OCI-M2 (cell line): ENCODE data around the gene ACOXL.

Experiments used
- DNase-seq: peaks from one replicate; lab custom pipeline; 2025; ENCODE audit not compliant: unreplicated experiment; lab: John Stamatoyannopoulos, UW

Gene ACOXL

DNA sequence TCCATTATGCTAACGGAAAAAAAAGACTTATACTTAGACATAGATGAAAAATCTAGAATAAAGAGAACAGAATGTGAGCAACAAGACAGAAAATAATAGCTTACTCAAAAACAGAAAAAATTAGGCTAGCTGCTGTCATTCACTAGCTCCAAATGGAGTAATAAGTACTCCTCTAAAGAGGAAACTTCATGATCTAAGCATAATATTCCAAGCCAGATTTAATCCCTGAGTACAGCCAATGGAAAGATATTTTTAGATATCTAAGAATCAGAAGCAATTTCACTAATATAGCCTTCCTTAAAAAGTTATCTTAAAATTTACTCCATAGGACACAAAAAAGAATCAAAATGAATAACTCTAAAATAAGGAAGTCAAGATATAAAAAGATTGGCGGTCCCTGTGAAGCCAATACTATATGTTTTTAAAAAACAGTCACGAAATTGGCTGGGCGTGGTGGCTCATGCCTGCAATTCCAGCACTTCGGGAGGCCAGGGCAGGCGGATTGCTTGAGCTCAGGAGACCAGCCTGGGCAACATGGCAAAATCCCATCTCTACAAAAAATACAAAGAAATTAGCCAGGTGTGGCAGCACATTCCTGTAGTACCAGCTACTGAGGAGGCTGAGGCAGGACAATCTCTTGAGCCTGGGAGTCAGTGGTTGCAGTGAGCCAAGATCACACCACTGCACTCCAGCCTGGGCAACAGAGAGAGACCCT, 265.1 kb downstream of the ACOXL start:
- no peak for DNase-seq

DNA sequence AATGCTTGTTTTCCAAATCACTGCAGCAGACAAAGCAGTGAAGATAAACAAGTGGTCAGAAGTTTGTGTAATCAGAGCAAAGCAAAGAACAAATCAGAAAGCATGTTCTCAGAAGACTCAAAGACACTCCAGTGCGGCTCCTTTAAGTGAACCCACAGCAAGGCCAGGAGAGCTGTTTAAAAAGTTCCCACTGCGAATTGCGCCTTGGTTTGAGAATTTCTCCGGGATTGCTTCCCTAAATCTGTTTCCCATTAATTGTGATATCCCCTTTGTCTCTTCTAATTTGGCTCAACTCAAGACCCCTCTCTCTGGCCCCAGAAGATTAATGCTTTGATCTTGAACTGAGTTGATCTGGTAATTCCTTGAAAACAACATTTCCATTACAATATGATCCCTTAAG, 265.9 kb downstream of the ACOXL start:
- DNase-seq, result no peak

DNA sequence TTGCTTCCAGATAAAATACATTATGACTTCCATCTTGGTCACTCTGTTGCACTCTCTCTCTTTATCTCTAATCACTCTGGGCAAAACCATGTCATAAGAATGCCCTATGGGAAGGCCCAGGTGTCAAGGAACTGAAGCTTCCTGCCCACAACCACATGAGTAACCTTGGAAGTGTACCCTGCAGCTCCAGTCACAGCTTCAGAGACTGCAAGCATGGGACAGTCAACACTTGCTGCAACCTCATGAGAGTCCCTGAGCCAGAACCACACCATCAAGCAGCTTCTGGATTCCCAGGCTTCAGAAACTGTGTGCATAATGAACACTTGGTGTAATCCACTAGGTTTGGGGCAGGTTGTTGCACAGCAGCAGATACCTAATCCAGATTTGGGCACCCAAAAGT, 267.3 kb downstream of the ACOXL start:
- DNase-seq, result no peak

DNA sequence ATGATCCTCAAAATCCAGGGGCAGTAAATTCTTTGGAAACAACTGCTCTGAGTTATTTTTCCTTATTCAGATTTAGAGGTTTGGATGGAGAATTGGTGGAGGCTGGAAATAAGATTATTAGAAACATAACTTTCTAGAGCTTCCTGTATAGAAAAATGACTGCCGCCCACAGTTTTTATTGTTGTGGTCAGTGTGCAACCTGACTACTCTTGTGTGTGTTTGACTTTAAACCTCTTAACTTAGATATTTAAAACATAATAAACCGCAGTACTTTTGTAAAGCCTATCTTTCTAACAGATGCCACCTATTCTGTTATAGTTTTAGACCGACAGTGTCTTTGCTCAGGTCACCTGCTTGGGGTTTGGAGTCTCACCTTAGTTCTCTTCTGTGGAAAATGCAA, 272.9 kb downstream of the ACOXL start:
- no peak for DNase-seq

DNA sequence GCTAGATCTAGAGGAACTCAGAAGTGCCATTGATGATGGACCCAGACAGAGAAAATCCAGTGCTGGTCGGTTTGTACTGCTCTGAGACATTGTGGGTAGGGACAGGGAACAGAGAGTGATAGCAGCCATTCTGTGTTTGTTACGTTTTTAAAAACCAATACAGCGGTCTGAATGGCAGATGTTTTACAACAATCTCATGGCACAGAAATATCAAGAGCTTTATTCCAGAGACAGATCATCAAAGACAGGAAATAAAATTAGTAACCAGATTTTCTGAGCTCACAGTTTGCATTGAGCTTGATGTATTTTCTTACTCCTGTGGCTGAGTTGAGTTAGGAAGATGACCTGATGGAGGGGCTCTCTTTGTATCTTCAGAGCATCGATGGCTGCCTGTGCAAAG, 273.4 kb downstream of the ACOXL start:
- DNase-seq, result no peak

DNA sequence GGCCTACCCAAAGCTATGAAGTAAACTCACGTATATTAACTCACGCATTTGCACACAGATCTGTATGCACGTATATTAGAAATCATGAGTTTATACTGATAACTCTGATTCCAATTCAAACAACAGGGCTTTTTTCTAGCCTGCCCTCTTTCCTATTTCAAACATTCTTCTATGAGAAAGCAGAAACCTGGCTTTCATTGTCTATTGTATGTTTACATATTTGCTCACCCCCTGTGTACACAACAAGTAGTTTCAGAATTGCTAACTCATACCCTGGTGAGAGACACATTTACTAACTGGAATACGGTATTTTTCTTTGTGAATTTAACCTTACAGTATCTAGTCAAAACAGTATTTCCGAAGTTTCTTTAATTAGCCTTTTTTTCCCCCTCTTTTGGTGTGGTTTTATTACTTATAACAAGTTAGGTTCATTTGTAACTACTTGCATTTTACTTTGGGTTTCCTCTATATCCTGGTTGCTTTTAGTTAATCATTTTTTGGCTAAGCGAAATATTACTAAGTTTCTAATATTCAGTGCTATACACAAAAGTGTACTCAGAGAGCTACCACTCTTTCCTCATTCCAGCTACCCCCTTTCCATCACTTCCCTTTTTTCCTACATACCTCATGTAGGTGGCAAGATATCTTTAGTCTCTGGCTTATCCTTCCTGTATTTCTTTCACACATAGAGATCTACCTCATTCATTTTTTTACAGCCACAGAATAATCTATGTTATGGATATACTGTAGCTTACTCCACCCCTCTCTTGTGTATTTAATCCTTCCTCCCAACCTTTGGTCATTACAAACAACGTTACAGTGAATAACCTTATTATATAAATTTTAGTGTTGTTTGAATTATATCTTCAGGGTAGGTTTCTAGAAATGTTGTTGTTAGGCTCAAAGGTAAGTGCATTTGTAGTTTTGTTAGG, 275.6 kb downstream of the ACOXL start:
- DNase-seq, result no peak

DNA sequence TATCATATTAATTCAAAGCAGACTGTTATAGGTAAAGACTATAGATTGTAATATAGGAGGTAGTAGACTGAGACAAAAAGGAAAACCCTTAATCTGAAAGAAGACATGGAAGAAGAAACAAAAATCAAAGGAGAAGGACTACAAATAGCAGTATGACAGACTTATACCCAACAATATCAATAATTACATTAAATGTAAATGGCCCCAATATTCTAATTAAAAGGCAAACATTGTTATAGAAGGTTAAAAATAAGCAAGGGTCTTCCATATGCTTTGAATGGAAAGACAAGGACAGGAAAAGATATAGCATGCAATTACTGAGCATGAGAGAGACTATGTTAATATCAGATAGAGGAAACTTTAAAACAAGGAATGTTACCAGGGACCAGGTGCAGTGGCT, 278.8 kb downstream of the ACOXL start:
- DNase-seq, result no peak

DNA sequence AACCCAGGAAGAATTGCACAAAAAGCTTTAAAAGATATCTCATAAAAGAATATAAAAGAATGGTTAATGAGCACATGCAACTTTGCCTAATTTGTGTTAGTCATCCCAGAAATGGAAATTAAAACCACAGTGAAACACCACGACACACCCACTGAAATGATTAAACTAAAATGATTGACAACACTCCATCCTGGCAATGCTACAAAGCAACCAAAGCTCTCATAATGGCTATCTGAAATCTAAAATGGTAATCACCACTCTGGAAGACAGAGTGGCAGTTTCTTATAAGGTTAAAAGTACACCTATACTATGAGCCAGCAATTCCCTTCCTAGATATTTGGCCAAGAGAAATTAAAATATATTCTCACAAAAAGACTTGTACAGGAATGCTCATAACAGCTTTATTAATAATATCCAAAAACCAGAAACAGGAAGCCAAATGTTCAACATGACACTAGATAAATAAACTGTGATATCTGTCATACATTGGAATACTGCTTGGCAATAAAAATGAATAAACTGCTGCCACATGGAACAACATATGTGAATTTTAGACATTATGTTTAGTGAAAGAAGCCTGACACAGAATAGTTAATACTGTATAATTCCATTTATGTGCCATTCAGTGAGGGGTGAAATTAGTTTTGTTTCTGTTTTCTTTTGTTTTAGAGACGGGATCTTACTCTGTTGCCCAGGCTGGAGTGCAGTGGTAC, 283.1 kb downstream of the ACOXL start:
- no peak for DNase-seq

DNA sequence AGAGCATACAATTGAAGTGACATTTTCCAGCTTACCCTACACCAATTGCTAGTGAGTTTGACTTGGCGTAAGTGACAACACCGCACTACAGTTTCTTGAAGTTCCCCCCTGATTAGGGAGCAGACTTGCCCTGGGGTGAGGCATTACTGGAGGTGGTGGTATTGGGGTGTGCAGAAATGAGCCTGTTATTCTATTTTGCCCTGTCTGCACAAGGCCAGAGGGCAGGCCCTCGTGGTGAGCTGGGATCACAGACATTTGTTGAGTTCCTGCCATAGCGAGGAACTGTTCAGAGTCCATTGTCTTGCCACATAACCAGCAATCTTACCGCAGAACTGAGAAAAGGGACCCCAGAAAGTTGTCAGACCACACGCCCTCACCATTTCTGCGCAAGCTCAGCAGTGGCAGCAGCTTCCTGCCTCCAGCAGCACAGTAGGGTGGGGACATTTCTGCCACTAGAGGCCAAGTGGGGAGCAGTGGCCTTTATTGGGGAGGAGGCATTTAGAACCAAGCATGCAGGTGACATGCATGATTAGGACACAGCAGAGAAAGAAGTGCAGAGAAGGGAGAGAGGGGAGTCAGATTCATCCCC, 284.8 kb downstream of the ACOXL start:
- DNase-seq, result no peak

DNA sequence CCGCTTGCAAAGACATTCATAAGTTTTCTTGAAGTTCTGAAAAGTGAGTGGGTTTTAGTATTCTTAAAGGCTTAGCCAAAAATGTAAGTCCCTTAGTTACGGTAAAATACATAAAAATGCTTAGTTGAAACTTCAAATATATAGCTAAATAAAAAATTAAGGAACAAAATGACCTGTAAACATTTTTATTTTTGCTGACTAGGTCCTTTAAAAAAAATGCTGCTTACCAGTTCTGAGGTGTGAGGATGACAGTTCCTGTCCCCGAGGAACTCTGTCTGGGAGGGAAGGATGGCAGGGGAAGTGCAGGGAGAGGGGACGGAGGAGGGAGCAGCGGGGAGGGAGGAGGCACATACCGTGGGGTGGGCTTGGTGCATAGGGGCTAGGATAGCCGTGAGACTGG, 285.5 kb downstream of the ACOXL start:
- DNase-seq, result no peak

DNA sequence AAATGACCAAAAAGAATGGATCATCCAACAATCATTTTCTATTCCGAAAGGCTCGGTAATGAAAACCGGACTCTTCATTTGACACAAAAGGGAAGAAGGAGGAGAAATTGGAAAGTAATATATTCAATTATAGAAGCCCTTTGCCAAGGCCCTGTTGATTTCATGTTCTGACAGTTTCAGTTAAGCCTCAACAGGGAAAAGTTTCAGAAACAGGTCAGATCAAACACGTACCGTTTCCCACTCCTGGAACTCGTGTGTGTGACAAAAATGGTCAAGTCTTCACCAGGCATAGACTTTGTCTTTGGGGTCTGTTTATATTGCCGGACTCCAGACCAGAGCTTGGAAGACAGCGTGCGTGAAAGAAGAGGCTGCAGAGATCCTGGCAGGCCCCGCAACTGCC, 287.0 kb downstream of the ACOXL start:
- DNase-seq, result no peak

DNA sequence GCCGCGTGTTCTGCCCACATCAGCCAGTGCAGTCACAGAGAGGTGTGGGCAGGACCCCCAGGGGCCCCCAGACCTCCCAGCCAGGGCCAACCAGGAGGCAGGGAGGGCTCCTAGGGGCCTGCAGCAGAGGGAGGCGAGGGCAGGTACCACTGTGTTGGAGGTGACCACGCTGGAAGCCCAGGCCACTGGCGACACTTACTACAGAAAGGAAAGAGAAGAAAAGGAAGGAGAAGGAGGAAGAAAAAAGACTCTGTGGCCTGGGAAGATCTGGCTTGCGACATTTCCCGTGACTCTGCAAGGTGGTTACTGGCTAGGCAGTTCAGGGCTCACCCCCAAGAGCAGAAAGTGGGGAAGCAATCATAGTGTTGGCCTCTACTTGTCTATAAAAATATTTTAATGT, 290.3 kb downstream of the ACOXL start:
- no peak for DNase-seq

DNA sequence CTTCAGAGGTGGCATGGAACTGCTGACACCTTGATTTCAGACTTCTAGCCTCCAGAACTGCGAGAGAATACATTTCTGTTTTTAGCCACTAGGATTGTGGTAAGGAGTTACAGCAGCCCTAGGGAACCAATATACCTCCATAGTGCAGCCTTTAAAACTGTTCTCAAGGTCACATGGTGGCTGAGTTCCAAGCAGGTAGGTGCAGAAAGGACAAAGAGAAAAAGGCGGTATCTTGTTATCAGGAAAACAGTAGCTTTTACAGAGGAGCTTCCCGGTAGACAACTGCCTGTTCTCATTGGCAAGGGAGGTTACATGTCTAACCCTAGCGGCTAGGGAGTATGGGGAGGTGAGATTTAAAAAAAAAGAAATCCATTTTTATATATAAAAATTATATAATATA, 292.1 kb downstream of the ACOXL start:
- no peak for DNase-seq

DNA sequence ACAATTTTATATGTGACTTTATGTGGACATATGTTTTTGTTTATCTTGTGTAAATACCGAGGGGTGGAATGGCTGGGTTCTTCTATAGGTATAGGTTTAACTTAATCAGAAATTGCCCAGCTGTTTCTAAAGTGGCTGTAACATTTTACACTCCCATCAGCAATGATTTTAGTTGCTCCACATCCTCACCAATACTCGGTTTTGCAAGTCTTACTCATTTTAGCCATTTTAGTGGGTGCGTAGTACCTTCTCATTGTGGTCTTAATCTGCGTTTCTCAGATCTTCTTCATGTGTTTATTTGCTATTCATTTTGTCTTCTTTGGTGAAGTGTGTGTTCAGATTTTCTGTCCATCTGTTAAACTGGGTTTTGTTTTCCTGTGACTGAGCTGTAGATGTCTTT, 292.9 kb downstream of the ACOXL start:
- DNase-seq, result no peak

DNA sequence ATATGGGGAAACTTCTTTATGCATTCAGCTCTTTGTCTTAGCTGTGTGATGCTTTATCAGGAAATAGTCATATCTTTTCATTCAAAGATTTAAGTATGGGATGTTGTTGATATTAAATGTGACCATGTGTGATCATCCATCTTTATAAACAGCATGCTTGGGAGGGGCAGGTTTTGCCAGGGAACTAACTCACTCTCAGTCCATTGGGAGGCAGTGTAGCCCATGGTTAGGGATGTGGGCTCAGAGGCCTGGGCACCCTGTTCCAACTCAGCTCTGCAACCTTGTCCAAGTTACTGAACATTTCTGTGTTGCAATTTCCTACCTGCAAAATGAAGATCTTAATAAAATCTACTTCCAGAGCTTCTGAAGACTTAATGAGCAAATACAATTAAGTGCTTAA, 296.3 kb downstream of the ACOXL start:
- no peak for DNase-seq

DNA sequence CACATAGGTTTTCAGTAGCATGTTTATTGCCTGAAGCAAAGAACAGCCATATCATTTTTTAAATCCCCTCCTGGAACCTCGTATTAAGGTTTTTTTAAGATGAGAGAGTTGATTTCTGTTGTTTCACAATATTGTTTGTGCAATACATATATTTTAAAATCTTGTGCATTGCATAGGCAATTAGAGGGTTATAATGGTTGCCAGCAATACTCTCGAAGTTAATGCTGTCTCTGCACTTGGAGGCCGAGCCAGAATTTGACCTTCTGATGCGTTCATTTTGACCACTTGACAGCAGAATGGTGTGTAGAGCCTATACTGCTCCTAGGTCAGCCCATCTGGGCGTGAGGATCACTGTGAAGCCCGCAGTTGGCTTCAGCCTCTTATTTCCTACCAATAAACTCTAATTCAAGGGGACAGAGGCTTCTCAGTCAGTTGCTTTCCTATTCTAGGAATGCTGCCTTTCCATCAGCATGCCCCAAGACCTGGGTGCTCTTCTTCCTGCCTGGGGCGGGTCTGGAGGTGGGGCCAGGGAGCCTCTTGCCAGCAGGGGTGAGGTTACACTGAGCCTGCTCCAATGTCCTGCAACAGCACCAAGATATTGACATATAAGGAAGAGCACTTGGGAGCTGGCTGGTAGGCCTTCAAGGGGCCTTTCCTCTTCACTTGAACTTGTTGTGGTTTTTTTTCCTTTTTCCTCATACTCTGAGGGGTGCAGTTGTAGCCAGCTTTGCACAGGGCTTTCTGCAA, 297.0 kb downstream of the ACOXL start:
- DNase-seq, result no peak

DNA sequence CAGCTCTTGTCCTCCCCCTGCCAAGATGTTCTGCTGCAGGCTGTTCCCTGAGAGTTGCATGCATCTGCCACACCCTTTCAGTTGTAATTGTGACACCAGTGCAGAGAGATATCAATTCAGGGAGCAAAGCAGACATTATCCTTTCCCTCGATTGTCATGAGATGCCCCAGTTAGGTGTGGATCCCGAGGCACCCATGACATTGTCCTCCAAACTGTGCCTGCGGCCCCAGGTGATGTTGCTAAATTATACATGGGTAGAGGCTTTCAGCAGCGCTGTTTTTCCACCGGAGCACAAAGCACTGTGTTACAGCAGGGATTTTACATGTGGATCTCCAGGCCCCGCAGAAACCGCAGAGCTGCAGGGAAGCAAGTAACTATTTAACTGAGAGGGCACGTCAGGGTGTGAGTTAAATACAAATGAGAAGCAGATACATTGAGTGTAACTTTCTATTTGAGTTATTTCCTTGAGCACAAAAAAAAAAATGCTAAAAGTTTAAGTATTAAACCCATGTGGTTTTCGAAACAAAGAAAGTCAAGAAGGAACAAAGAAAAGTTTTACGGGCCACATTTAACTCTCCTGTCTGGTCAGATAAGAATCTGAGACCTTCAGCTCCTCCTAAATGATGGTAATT, 298.0 kb downstream of the ACOXL start:
- DNase-seq, result no peak

DNA sequence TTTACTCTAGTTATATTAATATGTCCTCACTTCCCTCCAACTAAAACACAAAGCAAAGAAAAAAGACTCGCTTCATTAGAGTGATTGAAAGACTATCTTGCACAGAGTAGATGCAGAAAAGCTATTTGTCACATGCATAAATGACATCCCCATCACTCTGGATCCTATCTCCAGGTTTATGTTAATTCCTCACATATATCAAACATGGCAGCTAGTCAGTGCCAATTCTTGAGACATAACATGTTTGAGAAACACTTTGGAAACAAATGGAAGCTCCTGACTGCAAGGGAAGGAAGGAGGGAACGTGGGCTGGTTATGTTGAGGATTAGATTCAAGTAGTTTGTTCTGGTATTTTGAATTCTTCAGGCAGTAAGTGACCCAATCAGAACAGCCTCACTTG, 298.6 kb downstream of the ACOXL start:
- DNase-seq, result no peak

DNA sequence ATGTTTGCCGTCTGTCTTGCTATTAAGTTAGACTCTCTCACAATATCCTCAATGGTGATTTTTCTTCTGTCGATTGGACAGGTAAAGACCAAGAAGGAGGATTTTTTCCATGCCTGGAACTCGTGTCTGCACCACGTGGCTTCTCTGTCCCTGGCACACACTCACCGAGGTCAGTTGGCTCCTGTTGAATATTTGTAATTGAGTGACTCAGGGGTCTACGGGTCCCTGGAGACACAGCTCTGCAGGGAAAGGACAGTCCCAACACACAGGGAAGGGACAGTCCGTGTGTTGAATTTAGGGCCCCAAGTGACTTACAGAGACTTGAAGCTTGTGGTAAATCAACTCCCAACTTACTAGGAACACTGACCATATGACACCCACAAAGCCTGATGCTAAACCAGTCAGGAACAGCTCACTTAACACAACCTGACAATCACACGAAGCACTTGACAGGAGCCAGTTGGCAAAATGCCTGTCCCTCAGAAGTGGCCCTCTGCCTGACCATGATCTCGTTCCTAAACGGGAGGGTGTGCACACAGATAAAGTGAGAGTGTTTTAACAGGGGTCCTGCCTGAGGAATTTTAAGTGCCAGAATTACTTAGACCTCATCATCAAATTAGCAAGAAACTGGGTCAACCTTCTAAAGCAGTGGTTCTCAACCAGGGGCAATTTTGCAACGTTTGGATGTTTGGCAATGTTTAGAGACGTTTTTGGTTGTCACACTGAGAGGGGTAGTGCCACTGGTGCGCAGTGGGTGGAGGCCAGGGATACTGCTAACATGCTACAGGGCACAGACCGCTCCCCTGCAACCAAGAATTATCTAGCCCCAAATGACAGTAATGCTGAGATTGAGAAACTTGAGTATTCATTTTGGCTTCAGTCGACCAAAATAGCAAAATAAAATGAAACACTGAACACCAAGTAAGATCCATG, 299.4 kb downstream of the ACOXL start:
- DNase-seq, result no peak
